GM06990 (cell line): ENCODE measurements around the gene KRTAP10-6.
"Not testable (repeated sequence)": the region's sequence is repeated elsewhere in the genome, so short reads cannot be mapped to it uniquely, and the experiment has no call there.

Source experiments
- DNase-seq: peaks from one replicate; pipeline ENCODE4 v3.0.0-alpha.2; 2011; ENCODE audit not compliant: insufficient read length; ENCODE audit errors: extremely low read depth
- H3K27me3 ChIP-seq: replicated peaks from 2 replicates; pipeline ENCODE4 v1.6.0; 2011; ENCODE audit warnings: low read length; ENCODE audit not compliant: control insufficient read depth, insufficient read depth
- H3K36me3 ChIP-seq: 2 replicates; pipeline ENCODE4 v1.5.1; 2011; ENCODE audit warnings: low read length; ENCODE audit not compliant: control insufficient read depth, insufficient read depth
- H3K4me3 ChIP-seq: replicated peaks from 2 replicates; pipeline ENCODE4 v1.5.1; 2011; ENCODE audit warnings: low read depth, mild to moderate bottlenecking, control low read depth, low read length
- CTCF ChIP-seq: IDR thresholded peaks from 2 replicates; pipeline ENCODE4 v1.5.1; 2011; ENCODE audit warnings: low read length, control low read depth, mild to moderate bottlenecking, inconsistent platforms; ENCODE audit not compliant: insufficient read depth, poor library complexity, severe bottlenecking

KRTAP10-6 gene

GRCh38 chr21:44595524-44595923 lies 3.2 kb upstream of the KRTAP10-6 start:
- no peak overlapping the region for H3K4me3 ChIP-seq
- no peak for DNase-seq
- no peaks in the 10 kb centered on the region for H3K27me3 ChIP-seq
- no peaks in the 10 kb centered on the region for H3K36me3 ChIP-seq
- no peak for TF ChIP-seq CTCF

GRCh38 chr21:44594406-44594916 lies 2.2 kb upstream of the KRTAP10-6 start:
- no peaks in the 10 kb centered on the region for H3K27me3 ChIP-seq
- no peaks in the 10 kb centered on the region for H3K36me3 ChIP-seq
- no peak overlapping the region for H3K4me3 ChIP-seq
- no peak for TF ChIP-seq CTCF
- no peak for DNase-seq

DNA sequence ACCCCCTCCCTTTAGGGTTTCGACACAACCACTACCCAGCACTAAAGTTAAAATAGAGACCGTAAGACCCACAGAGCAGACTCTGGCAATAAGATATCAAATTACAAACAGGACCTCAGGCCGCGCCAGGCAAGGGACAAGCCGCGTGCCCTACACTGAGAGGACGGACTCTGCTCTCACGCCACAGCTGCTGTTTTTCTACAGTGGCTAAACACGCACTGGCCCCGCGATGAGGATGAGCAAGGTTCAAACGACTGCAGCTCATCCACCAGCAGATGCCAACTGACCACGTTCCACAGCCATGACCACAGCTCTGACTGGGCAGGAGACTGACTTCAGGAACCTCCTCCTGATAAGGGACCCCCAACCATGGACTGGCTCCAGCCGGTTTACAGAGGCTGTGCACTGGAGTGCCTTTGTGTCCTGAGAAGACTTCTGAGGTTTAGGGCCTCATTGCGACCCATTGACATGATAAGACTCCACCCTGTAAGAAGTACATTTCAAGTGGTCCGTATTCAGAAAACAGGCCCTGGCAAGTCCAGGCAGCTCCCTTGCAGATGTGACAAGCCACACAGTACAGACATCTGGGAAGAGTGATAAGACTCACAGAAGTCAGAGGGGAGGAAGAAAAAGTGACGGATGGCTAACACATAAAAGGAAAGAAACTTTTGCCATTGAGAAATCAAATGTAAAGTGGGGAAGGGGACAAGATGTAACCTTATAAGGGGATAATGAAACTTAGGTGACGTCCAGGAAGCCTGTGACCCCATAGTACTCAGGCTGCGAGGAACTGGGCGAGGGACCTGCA lies 1.5 kb upstream of the KRTAP10-6 start:
- Histone ChIP-seq H3K36me3 (no peaks in the 10 kb centered on the region), H3K27me3 (no peaks in the 10 kb centered on the region), H3K4me3 (no peak overlapping the region)
- DNase-seq: no peak
- no peak for TF ChIP-seq CTCF

- not testable (repeated sequence) for H3K27me3 ChIP-seq, DNase-seq, H3K4me3 ChIP-seq, H3K36me3 ChIP-seq
Measured at GRCh38 chr21:44591801-44592130, 539 bp downstream of the KRTAP10-6 start.

DNA sequence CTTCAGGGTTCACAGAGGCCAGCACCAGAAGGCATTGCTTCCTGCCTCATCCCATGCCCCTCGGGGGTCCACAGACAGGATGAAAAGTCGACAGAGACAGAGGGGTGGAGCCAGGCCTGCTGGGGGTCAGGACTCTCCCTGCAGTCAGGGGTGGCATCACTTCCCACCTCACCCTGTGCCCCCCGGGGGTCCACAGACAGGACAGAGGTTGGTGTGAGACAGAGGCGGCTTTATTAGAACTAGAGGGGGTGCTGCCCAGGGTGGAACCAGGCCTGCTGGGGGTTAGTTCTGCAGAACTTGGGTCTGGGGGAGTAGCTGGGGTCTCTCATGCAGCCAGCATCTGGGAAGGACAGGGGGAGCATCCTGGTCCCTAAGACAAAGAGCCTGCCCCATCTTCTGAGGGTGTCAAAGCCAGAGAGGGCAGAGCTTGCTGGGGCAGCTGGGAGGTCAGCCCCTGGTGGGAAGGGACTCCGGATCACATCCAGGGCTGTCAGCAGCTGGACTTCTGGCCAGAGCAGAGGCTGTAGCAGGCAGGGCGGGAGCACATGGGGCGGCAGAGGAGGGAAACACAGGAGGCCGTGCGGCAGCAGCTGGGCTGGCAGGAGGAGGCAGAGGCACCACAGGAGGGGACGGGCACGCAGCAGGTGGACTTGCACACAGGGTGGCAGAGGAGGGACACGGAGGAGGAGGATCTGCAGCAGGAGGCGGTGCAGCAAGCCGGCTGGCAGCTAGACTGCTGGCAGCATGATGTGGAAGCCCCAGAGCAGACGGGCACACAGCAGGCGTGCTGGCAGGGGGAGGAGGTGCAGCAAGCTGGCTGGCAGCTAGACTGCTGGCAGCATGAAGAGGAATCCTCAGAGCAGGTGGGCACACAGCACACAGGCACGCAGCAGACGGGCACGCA lies 1.2 kb downstream of the KRTAP10-6 start:
- DNase-seq, H3K4me3 ChIP-seq, H3K27me3 ChIP-seq, H3K36me3 ChIP-seq: not testable (repeated sequence)

GRCh38 chr21:44590311-44590721 lies 2.0 kb downstream of the KRTAP10-6 start:
- TF ChIP-seq CTCF: no peak
- H3K36me3 ChIP-seq: no peaks in the 10 kb centered on the region
- no peaks in the 10 kb centered on the region for H3K27me3 ChIP-seq
- no peak overlapping the region for H3K4me3 ChIP-seq
- DNase-seq: no peak
